A673 (cell line): ENCODE measurements around the gene LONP1. TPM values are rescaled to one million over a fixed set of nuclear protein-coding genes. Genes with fewer than 3 reads are reported as not detected.

Experiments
- BruUV-seq: library from RNA; stranded (reverse); fragments of 400-500 nt; replicated peaks from 2 replicates; lab custom pipeline; 2021; lab: Mats Ljungman, UMichigan
- CTCF ChIA-PET: fragments of 300-600 bp; sonication (Branson Sonifier 250); formaldehyde crosslinking; loops from one replicate; lab custom pipeline; 2022; ENCODE audit warnings: antibody characterized with exemption; lab: Charles Lee
- POLR2A ChIA-PET: fragments of 300-600 bp; sonication (Branson Sonifier 250); formaldehyde crosslinking; loops from one replicate; lab custom pipeline; 2022; ENCODE audit warnings: antibody characterized with exemption; ENCODE audit not compliant: low non-redundant PET; lab: Charles Lee
- DNase-seq: peaks from one replicate; pipeline ENCODE4 v3.0.0-alpha.2; 2015; ENCODE audit warnings: low spot score
- H3K27ac ChIP-seq: fragments of 200-600 bp; sonication (generic); 2 replicates; pipeline ENCODE4 v1.5.1; 2016; ENCODE audit warnings: mixed run types, low read depth, mild to moderate bottlenecking, mixed read lengths, antibody characterized with exemption, low read length; ENCODE audit not compliant: poor library complexity, severe bottlenecking
- H3K27me3 ChIP-seq: fragments of 200-600 bp; sonication (generic); replicated peaks from 2 replicates; pipeline ENCODE4 v1.6.1; 2017; ENCODE audit warnings: mixed run types, low read depth, mild to moderate bottlenecking, mixed read lengths, antibody characterized with exemption, low read length; ENCODE audit not compliant: insufficient read depth, poor library complexity
- H3K36me3 ChIP-seq: fragments of 200-600 bp; sonication (generic); 2 replicates; pipeline ENCODE4 v1.6.1; 2016; ENCODE audit warnings: mixed run types, mild to moderate bottlenecking, mixed read lengths, antibody characterized with exemption, low read length; ENCODE audit not compliant: insufficient read depth, poor library complexity, severe bottlenecking
- H3K4me1 ChIP-seq: fragments of 200-600 bp; sonication (generic); 2 replicates; pipeline ENCODE4 v1.6.1; 2017; ENCODE audit warnings: mixed run types, mild to moderate bottlenecking, mixed read lengths, antibody characterized with exemption, low read length; ENCODE audit not compliant: insufficient read depth, poor library complexity, severe bottlenecking
- H3K4me3 ChIP-seq: fragments of 200-600 bp; sonication (generic); 2 replicates; pipeline ENCODE4 v1.5.1; 2016; ENCODE audit warnings: low read depth, mixed run types, mild to moderate bottlenecking, mixed read lengths, low read length; ENCODE audit not compliant: poor library complexity, severe bottlenecking
- H3K9me3 ChIP-seq: fragments of 200-600 bp; sonication (generic); 2 replicates; pipeline ENCODE4 v1.6.1; 2016; ENCODE audit warnings: mixed run types, low read depth, mild to moderate bottlenecking, mixed read lengths, antibody characterized with exemption, low read length; ENCODE audit not compliant: poor library complexity, severe bottlenecking
- EZH2 ChIP-seq: fragments of 200-600 bp; sonication (generic); IDR thresholded peaks from 2 replicates; pipeline ENCODE4 v1.6.1; 2017; ENCODE audit warnings: borderline replicate concordance, low read depth, mild to moderate bottlenecking, mixed read lengths, antibody characterized with exemption, low read length; ENCODE audit not compliant: poor library complexity, severe bottlenecking
- intact Hi-C: fragments of 100-400 bp; cut with micrococcal nuclease; formaldehyde crosslinking; loops from one replicate; pipeline ENCODE4 v1.10.0; 2022; ENCODE audit not compliant: unreplicated experiment
- total RNA-seq: library from RNA; stranded (reverse); gene quantifications from 2 replicates; pipeline ENCODE4 v1.2.3, GENCODE V29; 2021
- TF ChIP-seq, protein P1 (sequence below): fragments of 300-800, 200-600 bp; sonication (generic); conservative IDR thresholded peaks from 2 replicates; pipeline ENCODE4 v1.5.1; 2017; ENCODE audit warnings: low read depth, mild to moderate bottlenecking, antibody characterized with exemption, low read length, moderate library complexity, mixed read lengths

The LONP1 gene
- total RNA-seq, 1 experiment from 2014 or later: 152 TPM

DNA sequence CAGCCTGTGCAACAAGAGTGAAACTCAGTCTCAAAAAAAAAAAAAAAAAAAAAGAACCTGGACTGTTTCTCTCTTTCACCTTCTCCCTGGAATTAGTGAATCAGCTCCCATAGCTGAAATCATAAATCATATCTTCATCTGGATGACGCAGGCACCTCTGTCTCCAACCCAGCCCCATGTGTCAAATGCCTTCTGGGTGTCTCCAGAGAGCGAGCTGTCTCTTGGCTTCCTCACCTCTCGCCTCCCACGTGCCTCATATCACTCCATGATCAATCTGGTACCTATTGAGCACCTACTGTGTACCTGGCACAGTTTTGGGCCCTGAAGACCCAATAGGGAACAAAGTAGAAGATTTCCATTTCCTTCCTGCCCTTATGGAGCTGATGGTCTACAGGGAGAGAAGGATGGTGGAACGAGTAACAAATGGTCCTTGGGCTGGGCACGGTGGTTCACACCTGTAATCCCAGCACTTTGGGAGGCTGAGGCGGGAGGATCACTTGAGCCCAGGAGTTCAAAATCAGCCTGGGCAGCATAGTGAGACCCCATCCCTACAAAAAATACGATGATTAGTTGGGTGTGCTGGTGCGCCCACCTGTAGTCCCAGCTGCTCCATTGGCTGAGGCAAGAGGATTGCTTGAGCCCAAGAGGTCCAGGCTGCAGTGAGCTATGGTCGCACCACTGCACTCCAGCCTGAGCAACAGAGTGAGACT lies 36.6 kb downstream of the LONP1 start:
- Histone ChIP-seq H3K9me3 (no peaks in the 10 kb centered on the region), H3K27me3 (no peaks in the 10 kb centered on the region), H3K4me3 (no peak overlapping the region), H3K36me3 (no peaks in the 10 kb centered on the region), H3K4me1 (no peaks in the 10 kb centered on the region), H3K27ac (no peak overlapping the region)
- CTCF ChIA-PET: no interaction called here
- no TSS peak for BruUV-seq
- no peak for DNase-seq
- POLR2A ChIA-PET: interaction anchor here (0.5 to 0.7 kb wide), 3 partner anchors 35 to 60 kb away, joined by 7 to 20 read pairs (median 16); partner anchors contain the start of genes CATSPERD and LONP1
- TF ChIP-seq, protein P1, sequence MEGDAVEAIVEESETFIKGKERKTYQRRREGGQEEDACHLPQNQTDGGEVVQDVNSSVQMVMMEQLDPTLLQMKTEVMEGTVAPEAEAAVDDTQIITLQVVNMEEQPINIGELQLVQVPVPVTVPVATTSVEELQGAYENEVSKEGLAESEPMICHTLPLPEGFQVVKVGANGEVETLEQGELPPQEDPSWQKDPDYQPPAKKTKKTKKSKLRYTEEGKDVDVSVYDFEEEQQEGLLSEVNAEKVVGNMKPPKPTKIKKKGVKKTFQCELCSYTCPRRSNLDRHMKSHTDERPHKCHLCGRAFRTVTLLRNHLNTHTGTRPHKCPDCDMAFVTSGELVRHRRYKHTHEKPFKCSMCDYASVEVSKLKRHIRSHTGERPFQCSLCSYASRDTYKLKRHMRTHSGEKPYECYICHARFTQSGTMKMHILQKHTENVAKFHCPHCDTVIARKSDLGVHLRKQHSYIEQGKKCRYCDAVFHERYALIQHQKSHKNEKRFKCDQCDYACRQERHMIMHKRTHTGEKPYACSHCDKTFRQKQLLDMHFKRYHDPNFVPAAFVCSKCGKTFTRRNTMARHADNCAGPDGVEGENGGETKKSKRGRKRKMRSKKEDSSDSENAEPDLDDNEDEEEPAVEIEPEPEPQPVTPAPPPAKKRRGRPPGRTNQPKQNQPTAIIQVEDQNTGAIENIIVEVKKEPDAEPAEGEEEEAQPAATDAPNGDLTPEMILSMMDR: no peak
- TF ChIP-seq EZH2: no peak
- intact Hi-C loops: no loop called here

DNA sequence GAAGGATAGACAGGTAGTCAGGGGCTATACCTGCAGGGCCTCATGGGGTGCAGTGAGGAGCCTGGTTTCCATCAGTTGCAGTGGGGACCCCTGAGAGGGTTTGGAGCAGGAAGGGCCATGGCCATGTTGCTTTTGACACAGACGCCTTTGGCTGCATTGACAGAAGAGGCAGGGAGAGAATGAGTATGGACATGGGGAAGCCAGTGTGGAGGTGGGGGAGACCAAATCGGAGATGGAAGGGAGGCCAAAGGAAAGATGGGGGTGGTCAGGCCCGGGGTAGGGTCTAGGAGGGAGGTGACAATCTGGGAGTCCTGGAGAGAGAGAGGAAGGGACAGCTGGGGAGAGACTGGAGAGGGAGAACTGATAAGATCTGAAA lies 37.9 kb downstream of the LONP1 start:
- POLR2A ChIA-PET: interaction anchor here (0.7 kb wide), 1 partner anchor 107 kb away, joined by 3 read pairs; no protein-coding TSS in a partner anchor
- H3K9me3 ChIP-seq: no peaks in the 10 kb centered on the region
- H3K27ac ChIP-seq: no peak overlapping the region
- H3K4me3 ChIP-seq: no peak overlapping the region
- no peaks in the 10 kb centered on the region for H3K4me1 ChIP-seq
- H3K27me3 ChIP-seq: no peaks in the 10 kb centered on the region
- no peaks in the 10 kb centered on the region for H3K36me3 ChIP-seq
- intact Hi-C loops: no loop called here
- TF ChIP-seq, protein P1: no peak
- no TSS peak for BruUV-seq
- CTCF ChIA-PET: no interaction called here
- DNase-seq: no peak

DNA sequence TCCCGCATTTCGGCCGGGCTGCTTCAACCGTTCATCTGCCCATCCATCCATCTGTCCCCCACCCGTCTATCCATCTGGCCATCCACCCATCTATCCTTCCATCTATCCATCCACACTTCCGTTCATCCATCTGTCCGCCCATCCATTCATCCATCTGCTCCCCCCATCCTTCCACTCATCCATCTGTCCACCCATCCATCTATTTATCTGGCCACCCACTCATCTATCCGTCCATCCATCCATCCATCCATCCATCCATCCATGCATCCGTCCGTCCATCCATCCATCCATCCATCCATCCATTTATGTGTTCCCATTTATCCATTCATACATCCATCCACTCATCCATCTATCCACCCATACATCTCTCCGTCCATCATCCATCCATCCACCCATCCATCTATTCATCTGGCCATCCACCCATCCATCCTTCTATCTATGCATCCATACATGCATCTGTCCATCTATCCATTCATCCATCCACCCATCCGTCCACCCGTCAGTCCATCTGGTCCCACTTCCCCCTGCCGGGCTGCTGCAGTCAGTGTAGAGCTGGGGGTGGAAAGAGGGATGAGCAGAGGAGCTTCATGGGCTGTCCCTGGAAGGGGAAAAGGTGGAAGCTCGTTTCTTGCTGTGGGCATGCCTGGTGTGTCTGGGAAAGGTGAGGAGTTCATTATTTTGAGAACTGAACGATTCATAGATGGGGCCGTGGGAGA lies 38.4 kb downstream of the LONP1 start:
- DNase-seq: no peak
- Histone ChIP-seq H3K27ac (no peak overlapping the region), H3K4me3 (peak overlapping the region; percentile 91), H3K27me3 (no peaks in the 10 kb centered on the region), H3K4me1 (no peaks in the 10 kb centered on the region), H3K9me3 (no peaks in the 10 kb centered on the region), H3K36me3 (no peaks in the 10 kb centered on the region)
- no TSS peak for BruUV-seq
- TF ChIP-seq EZH2: no peak
- TF ChIP-seq, protein P1: no peak
- intact Hi-C loops: no loop called here
- CTCF ChIA-PET: no interaction called here
- POLR2A ChIA-PET: no interaction called here
